HepG2 (cell line): ENCODE results near the gene CHD9. TPM values are rescaled to one million over a fixed set of nuclear protein-coding genes. Genes with fewer than 3 reads are reported as not detected.
A peak's percentile ranks its signal among the peaks of the same experiment; 100 is the strongest.

Source experiments
- ATAC-seq: fragments of 200-7000 bp; cut with Tn5 transposase; 3 replicates; pipeline ENCODE4 v1.9.1; 2020; ENCODE audit warnings: mild to moderate bottlenecking, moderate library complexity
- BruUV-seq: library from RNA; stranded (reverse); fragments of 400-500 nt; replicated peaks from 2 replicates; lab custom pipeline; 2021; lab: Mats Ljungman, UMichigan
- CTCF ChIA-PET: fragments of 300-600 bp; formaldehyde crosslinking; extraction: SDS; loops from one replicate; lab custom pipeline; 2021; ENCODE audit warnings: low total read pairs, inconsistent platforms, low intra/inter-chr PET ratio; lab: Yijun Ruan, JAX
- POLR2A ChIA-PET: fragments of 350-600 bp; sonication (Branson Sonifier 250); formaldehyde crosslinking; loops from one replicate; lab custom pipeline; 2020; ENCODE audit warnings: antibody characterized with exemption, inconsistent platforms; lab: Yijun Ruan, JAX
- DNase-seq: peaks from one replicate; pipeline ENCODE4 v3.0.0-alpha.2; 2015; ENCODE audit warnings: low spot score
- FAIRE-seq: peaks from 3 replicates; lab custom pipeline; 2011; peaks lifted over from hg19 to GRCh38; lab: Jason Lieb, UNC
- H2AFZ ChIP-seq: one replicate; pipeline ENCODE4 v1.6.1; 2011; ENCODE audit warnings: low read length, inconsistent platforms
- H3K27ac ChIP-seq: fragments of 300-600 bp; 3 replicates; pipeline ENCODE4 v1.8.0; 2011; ENCODE audit warnings: mixed run types, mild to moderate bottlenecking, mixed read lengths, low read length, inconsistent platforms; ENCODE audit not compliant: insufficient read depth; ENCODE audit errors: extremely low read length
- H3K27me3 ChIP-seq, 2 experiments: fragments of 200-600 bp in 1 of 2; 2 replicates in 1 of 2; 3 replicates in 1 of 2; pipeline versions ENCODE4 v1.6.0 to v1.8.0; 2011; ENCODE audit warnings: low read length in 2 of 2, mild to moderate bottlenecking in 2 of 2, moderate library complexity in 2 of 2, inconsistent platforms in 1 of 2; ENCODE audit not compliant: insufficient read depth in 2 of 2, control insufficient read depth in 1 of 2
- H3K36me3 ChIP-seq, 2 experiments: fragments of 200-600 bp in 1 of 2; replicated peaks in 1 of 2; 2 replicates in 1 of 2; 3 replicates in 1 of 2; pipeline versions ENCODE4 v1.5.1 to v1.8.0; 2011; ENCODE audit warnings: low read length in 2 of 2, inconsistent platforms in 1 of 2; ENCODE audit not compliant: insufficient read depth in 2 of 2, control insufficient read depth in 1 of 2
- H3K4me1 ChIP-seq: 2 replicates; pipeline ENCODE4 v1.5.1; 2012; ENCODE audit warnings: low read length, inconsistent platforms; ENCODE audit not compliant: insufficient read depth
- H3K4me2 ChIP-seq: 2 replicates; pipeline ENCODE4 v1.6.0; 2011; ENCODE audit warnings: low read depth, low read length, inconsistent platforms
- H3K4me3 ChIP-seq, 3 experiments: fragments of 200-600 bp in 1 of 3; sonication (generic), shearing (Covaris generic) in 1 of 3; replicated peaks in 1 of 3; 2 replicates each; pipeline ENCODE4 v1.5.1; 2011 to 2016; ENCODE audit warnings: low read length in 3 of 3, inconsistent platforms in 2 of 3, low read depth in 2 of 3, mild to moderate bottlenecking in 2 of 3, control low read depth in 1 of 3, mixed read lengths in 1 of 3; ENCODE audit not compliant: insufficient read depth in 1 of 3
- H3K79me2 ChIP-seq: one replicate; pipeline ENCODE4 v1.6.1; 2011; ENCODE audit warnings: low read length, inconsistent platforms; ENCODE audit not compliant: insufficient read depth
- H3K9ac ChIP-seq: 2 replicates; pipeline ENCODE4 v1.6.0; 2011; ENCODE audit warnings: mild to moderate bottlenecking, low read depth, low read length, inconsistent platforms; ENCODE audit not compliant: insufficient read depth
- H3K9me3 ChIP-seq: 2 replicates; pipeline ENCODE4 v1.5.1; 2012; ENCODE audit warnings: mild to moderate bottlenecking, low read length
- H4K20me1 ChIP-seq: 2 replicates; pipeline ENCODE4 v1.6.0; 2011; ENCODE audit warnings: inconsistent platforms, mild to moderate bottlenecking, low read length, moderate library complexity; ENCODE audit not compliant: insufficient read depth
- BORCS8-MEF2B ChIP-seq: sonication (generic); formaldehyde crosslinking; IDR thresholded peaks from 2 replicates; pipeline ENCODE4 v1.8.0; 2022; ENCODE audit warnings: mild to moderate bottlenecking, missing genetic modification reagents
- HINFP ChIP-seq: sonication (generic); formaldehyde crosslinking; IDR thresholded peaks from 2 replicates; pipeline ENCODE4 v1.4.0; 2020; ENCODE audit warnings: low read depth, mild to moderate bottlenecking, missing genetic modification reagents
- KDM5A ChIP-seq: fragments of 200-600 bp; sonication (generic); IDR thresholded peaks from 2 replicates; pipeline ENCODE4 v1.7.0; 2018; ENCODE audit warnings: antibody characterized with exemption, mild to moderate bottlenecking, low read length, borderline replicate concordance
- ZBTB2 ChIP-seq: sonication (generic); formaldehyde crosslinking; IDR thresholded peaks from 2 replicates; pipeline ENCODE4 v1.8.0; 2022; ENCODE audit warnings: low read depth, missing genetic modification reagents
- ZNF24 ChIP-seq: fragments of 450-650 bp; IDR thresholded peaks from 2 replicates; pipeline ENCODE4 v1.6.1; 2017; ENCODE audit warnings: antibody characterized with exemption, mild to moderate bottlenecking
- WGBS: methylation state at CpG from one replicate; pipeline ENCODE4 v1.1.6; 2017; ENCODE audit warnings: low lambda C conversion rate; 5-methylcytosine and 5-hydroxymethylcytosine counted together
- in situ Hi-C: cut with HindIII; loops from 2 replicates; pipeline ENCODE4 v1.10.0; 2017; ENCODE audit warnings: low pct_unique_long_range_greater_than_20kb; ENCODE audit not compliant: extremely low pct_ligation_motif_present
- intact Hi-C: fragments of 100-400 bp; cut with micrococcal nuclease; formaldehyde crosslinking; loops from one replicate; pipeline ENCODE4 v1.10.0; 2022; ENCODE audit not compliant: unreplicated experiment
- polyA plus RNA-seq, 8 experiments: library from polyadenylated mRNA; depleted of rRNA in 3 of 8; stranded (reverse) in 7 of 8; unstranded in 1 of 8; fragments of >200 nt; fragmentation: Illumina TruSeq in 4 of 8; extraction: Trizol in 4 of 8; gene quantifications; 2 replicates each; pipeline versions ENCODE4 v1.2.1 to v1.2.3, GENCODE V29; 2011 to 2016; ENCODE audit warnings: low read depth in 4 of 8, missing spikeins in 1 of 8, mixed read lengths in 1 of 8; ENCODE audit not compliant: insufficient read depth in 1 of 8
- total RNA-seq, 5 experiments: library from RNA; depleted of rRNA; stranded (reverse); fragments of >200 nt; fragmentation: Illumina TruSeq; extraction: Trizol; gene quantifications; 2 replicates each; pipeline ENCODE4 v1.2.3, GENCODE V29; 2016; ENCODE audit warnings: low read depth in 1 of 5

CHD9 gene
- total and polyA plus RNA-seq, 2 of the 13 experiments (the other 11 are each of a cell fraction or from before 2014, with no cell fraction given), result 23.4 to 27.7 TPM

GRCh38 chr16:53081032-53081424, 26.2 kb downstream of the CHD9 start:
- ChIA-PET CTCF (no interaction called here), POLR2A (no interaction called here)
- in situ Hi-C loops (no loop called here), intact Hi-C loops (no loop called here)
- H3K9ac ChIP-seq, result no peak overlapping the region
- H3K79me2 ChIP-seq, result peaks cover 40% of the 10 kb centered on the region
- TF ChIP-seq ZBTB2 (CRISPR knock-in tag), result no peak
- no peak for TF ChIP-seq KDM5A
- no peak for TF ChIP-seq HINFP (CRISPR knock-in tag)
- H3K4me3 ChIP-seq, result no peak overlapping the region
- H2AFZ ChIP-seq, result no peak overlapping the region
- no peak for FAIRE-seq
- no peaks in the 10 kb centered on the region for H3K9me3 ChIP-seq
- H3K36me3 ChIP-seq, result peaks cover 2 to 3% of the 10 kb centered on the region in 2 experiments; a peak in 2 of 5 replicates
- no peak for ATAC-seq
- no TSS peak for BruUV-seq
- peaks cover 13% of the 10 kb centered on the region for H3K4me1 ChIP-seq
- H3K27ac ChIP-seq, result no peak overlapping the region
- no peak overlapping the region for H3K4me2 ChIP-seq
- no peaks in the 10 kb centered on the region for H3K27me3 ChIP-seq
- no peak for DNase-seq
- peaks cover 11% of the 10 kb centered on the region; the same call in 1 of the 2 replicates for H4K20me1 ChIP-seq

GRCh38 chr16:53081686-53082407, 27.1 kb downstream of the CHD9 start:
- in situ Hi-C loops, result no loop called here
- CTCF ChIA-PET, result no interaction called here
- BruUV-seq, result no TSS peak
- peaks cover 13% of the 10 kb centered on the region for H3K4me1 ChIP-seq
- H3K27ac ChIP-seq, result no peak overlapping the region
- H4K20me1 ChIP-seq, result peaks cover 11% of the 10 kb centered on the region; the same call in 1 of the 2 replicates
- WGBS, result 97% methylated on average over 3 of the region's 3 CpGs
- H3K4me3 ChIP-seq, result no peak overlapping the region
- FAIRE-seq (no peak), ATAC-seq (no peak), DNase-seq (no peak)
- H3K9me3 ChIP-seq, result no peaks in the 10 kb centered on the region
- H3K9ac ChIP-seq, result no peak overlapping the region
- H3K27me3 ChIP-seq, result no peaks in the 10 kb centered on the region
- H3K79me2 ChIP-seq, result peaks cover 37% of the 10 kb centered on the region
- H3K36me3 ChIP-seq, result peaks cover 2 to 3% of the 10 kb centered on the region in 2 experiments; a peak in 3 of 5 replicates
- TF ChIP-seq ZNF24 (peak; percentile 79), BORCS8-MEF2B (no peak)
- TF ChIP-seq, all 625 proteins: peak for 1
- Histone ChIP-seq H2AFZ (no peak overlapping the region), H3K4me2 (no peak overlapping the region)
- POLR2A ChIA-PET, result no interaction called here
- intact Hi-C loops, result no loop called here
